WTC11 (cell line): ENCODE results near the gene STK17B. TPM values are rescaled to one million over a fixed set of nuclear protein-coding genes. Genes with fewer than 3 reads are reported as not detected.
"Not testable (repeated sequence)": the region's sequence is repeated elsewhere in the genome, so short reads cannot be mapped to it uniquely, and the experiment has no call there.

Experiments
- ATAC-seq: fragments of 200-7000 bp; cut with Tn5 transposase; 2 replicates; pipeline ENCODE4 v1.10.0; 2021; ENCODE audit warnings: mild to moderate bottlenecking, moderate library complexity
- CTCF ChIA-PET: fragments of 300-600 bp; sonication (Branson Sonifier 250); formaldehyde crosslinking; loops from one replicate; lab custom pipeline; 2021; ENCODE audit warnings: antibody characterized with exemption; lab: Charles Lee
- POLR2A ChIA-PET: fragments of 350-600 bp; sonication (Branson Sonifier 250); formaldehyde crosslinking; loops from one replicate; lab custom pipeline; 2021; ENCODE audit warnings: antibody characterized with exemption; lab: Charles Lee
- DNase-seq: peaks from one replicate; pipeline ENCODE4 v3.0.0; 2021; ENCODE audit warnings: low spot score
- H3K27ac Mint-ChIP-seq: 2 replicates; pipeline ENCODE4 v1.8.0; 2021; ENCODE audit warnings: mixed read lengths
- H3K27me3 Mint-ChIP-seq: 2 replicates; pipeline ENCODE4 v1.8.0; 2021; ENCODE audit warnings: low read depth, mild to moderate bottlenecking, moderate library complexity, mixed read lengths
- H3K36me3 Mint-ChIP-seq: 2 replicates; pipeline ENCODE4 v1.8.0; 2021; ENCODE audit warnings: mixed read lengths
- H3K4me1 Mint-ChIP-seq: 2 replicates; pipeline ENCODE4 v1.8.0; 2022; ENCODE audit warnings: mixed read lengths
- H3K4me3 Mint-ChIP-seq: 2 replicates; pipeline ENCODE4 v1.8.0; 2021; ENCODE audit warnings: mild to moderate bottlenecking, moderate library complexity, mixed read lengths
- H3K9me3 Mint-ChIP-seq: 2 replicates; pipeline ENCODE4 v1.8.0; 2021; ENCODE audit warnings: mixed read lengths
- ARID4B ChIP-seq: sonication (generic); formaldehyde crosslinking; IDR thresholded peaks from 2 replicates; pipeline ENCODE4 v1.8.0; 2023; ENCODE audit warnings: missing genetic modification reagents, mild to moderate bottlenecking, borderline replicate concordance
- E2F1 ChIP-seq: sonication (generic); formaldehyde crosslinking; IDR thresholded peaks from 2 replicates; pipeline ENCODE4 v1.8.0; 2022; ENCODE audit warnings: mild to moderate bottlenecking, missing genetic modification reagents
- FOXK1 ChIP-seq: sonication (generic); formaldehyde crosslinking; IDR thresholded peaks from 2 replicates; pipeline ENCODE4 v1.8.0; 2022; ENCODE audit warnings: mild to moderate bottlenecking, moderate library complexity, missing genetic modification reagents
- IRF2 ChIP-seq: sonication (generic); formaldehyde crosslinking; IDR thresholded peaks from 2 replicates; pipeline ENCODE4 v1.8.0; 2022; ENCODE audit warnings: low read depth, missing genetic modification reagents, borderline replicate concordance
- KAT7 ChIP-seq: sonication (generic); formaldehyde crosslinking; IDR thresholded peaks from 2 replicates; pipeline ENCODE4 v1.8.1; 2023; ENCODE audit warnings: missing genetic modification reagents, mild to moderate bottlenecking, borderline replicate concordance
- MLX ChIP-seq: sonication (generic); formaldehyde crosslinking; IDR thresholded peaks from 2 replicates; pipeline ENCODE4 v1.8.1; 2023; ENCODE audit warnings: mild to moderate bottlenecking, missing genetic modification reagents, moderate library complexity
- MYBL2 ChIP-seq: sonication (generic); formaldehyde crosslinking; IDR thresholded peaks from 2 replicates; pipeline ENCODE4 v1.8.1; 2023; ENCODE audit warnings: mild to moderate bottlenecking, moderate library complexity, missing genetic modification reagents
- NR3C1 ChIP-seq: sonication (generic); formaldehyde crosslinking; conservative IDR thresholded peaks from 2 replicates; pipeline ENCODE4 v1.8.1; 2023; ENCODE audit warnings: low read depth, mild to moderate bottlenecking, missing genetic modification reagents
- SP1 ChIP-seq: sonication (generic); formaldehyde crosslinking; conservative IDR thresholded peaks from 2 replicates; pipeline ENCODE4 v1.8.1; 2022; ENCODE audit warnings: missing genetic modification reagents
- STAT6 ChIP-seq: sonication (generic); formaldehyde crosslinking; conservative IDR thresholded peaks from 2 replicates; pipeline ENCODE4 v1.8.1; 2023; ENCODE audit warnings: mild to moderate bottlenecking, low read depth, missing genetic modification reagents, moderate library complexity
- TCF7 ChIP-seq: sonication (generic); formaldehyde crosslinking; IDR thresholded peaks from 2 replicates; pipeline ENCODE4 v1.8.0; 2022; ENCODE audit warnings: mild to moderate bottlenecking, low read depth, missing genetic modification reagents, moderate library complexity
- USF2 ChIP-seq: sonication (generic); formaldehyde crosslinking; IDR thresholded peaks from 2 replicates; pipeline ENCODE4 v1.8.1; 2023; ENCODE audit warnings: mild to moderate bottlenecking, missing genetic modification reagents, moderate library complexity
- ZNF138 ChIP-seq: sonication (generic); formaldehyde crosslinking; conservative IDR thresholded peaks from 2 replicates; pipeline ENCODE4 v1.8.1; 2022; ENCODE audit warnings: mild to moderate bottlenecking, moderate library complexity, missing genetic modification reagents
- ZNF263 ChIP-seq: sonication (generic); formaldehyde crosslinking; IDR thresholded peaks from 2 replicates; pipeline ENCODE4 v1.8.1; 2022; ENCODE audit warnings: low read depth, mild to moderate bottlenecking, moderate library complexity, missing genetic modification reagents
- total RNA-seq: library from RNA; stranded (reverse); gene quantifications from 3 replicates; pipeline ENCODE4 v1.2.3, GENCODE V29; 2021
- TF ChIP-seq, protein P1 (sequence below): sonication (generic); formaldehyde crosslinking; IDR thresholded peaks from 2 replicates; pipeline ENCODE4 v1.8.1; 2022; ENCODE audit warnings: mild to moderate bottlenecking, moderate library complexity, missing genetic modification reagents

The STK17B gene
- total RNA-seq, 1 experiment from 2014 or later = 11.8 TPM

GRCh38 chr2:196187898-196188458 is 16.6 kb upstream of the STK17B start (continued):
- TF ChIP-seq ARID4B (CRISPR knock-in tag) (no peak), ZNF138 (CRISPR knock-in tag) (no peak)

DNA sequence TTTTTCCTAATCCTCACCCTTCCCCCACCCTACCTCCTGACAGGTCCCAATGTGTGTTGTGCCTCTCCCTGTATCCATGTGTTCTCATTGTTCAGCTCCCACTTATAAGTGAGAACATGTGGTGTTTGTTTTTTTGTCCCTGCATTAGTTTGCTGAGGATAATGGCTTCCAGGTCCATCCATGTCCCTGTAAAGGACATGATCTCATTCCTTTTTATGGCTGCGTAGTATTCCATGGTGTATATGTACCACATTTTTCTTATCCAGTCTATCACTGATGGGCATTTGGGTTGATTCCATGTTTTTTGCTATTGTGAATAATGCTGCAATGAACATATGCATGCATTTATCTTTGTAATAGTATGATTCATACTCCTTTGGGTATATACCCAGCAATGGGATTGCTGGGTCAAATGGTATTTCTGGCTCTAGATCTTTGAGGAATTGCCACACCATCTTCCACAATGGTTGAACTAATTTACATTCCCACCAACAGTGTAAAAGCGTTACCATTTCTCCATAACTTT is 15.9 kb upstream of the STK17B start:
- DNase-seq, H3K4me3 Mint-ChIP-seq, H3K9me3 Mint-ChIP-seq, CTCF ChIA-PET, H3K27me3 Mint-ChIP-seq, H3K27ac Mint-ChIP-seq, POLR2A ChIA-PET, H3K36me3 Mint-ChIP-seq, ATAC-seq, H3K4me1 Mint-ChIP-seq: not testable (repeated sequence)

DNA sequence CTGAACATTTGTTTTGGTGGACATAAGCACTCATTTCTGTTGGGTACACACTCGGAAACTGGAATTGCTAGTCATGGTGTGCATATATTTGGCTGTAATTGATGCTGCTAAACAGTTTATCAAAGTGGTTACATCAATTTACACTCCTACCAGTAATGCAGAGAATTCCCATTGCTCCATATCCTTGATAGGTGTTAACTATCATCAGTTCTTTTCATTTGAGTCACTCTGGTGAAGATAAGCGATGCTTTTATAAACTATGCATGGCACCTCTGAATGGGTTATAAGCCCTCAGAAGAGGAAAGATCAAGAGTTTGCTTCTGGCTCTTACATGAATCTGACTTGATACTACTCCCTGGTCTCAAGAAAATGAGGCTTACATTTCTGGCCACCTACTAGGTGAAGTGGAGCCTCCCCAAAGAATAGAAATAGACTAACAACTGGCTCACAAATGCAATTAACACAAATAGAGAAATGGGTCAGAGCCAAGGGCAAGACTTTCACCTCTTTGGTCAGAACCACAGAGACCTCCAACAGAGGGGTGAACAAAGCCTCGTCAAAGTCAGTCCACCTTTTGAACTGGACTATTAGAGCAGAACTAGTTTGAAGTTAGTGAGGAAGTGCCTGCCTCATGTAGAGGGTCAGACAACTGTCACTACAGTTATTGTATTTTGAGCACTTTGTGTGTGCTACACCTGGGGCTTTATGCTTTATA is 15.0 kb upstream of the STK17B start:
- ChIA-PET POLR2A (no interaction called here), CTCF (no interaction called here)
- Mint-ChIP-seq H3K4me1 (peaks cover 4% of the 10 kb centered on the region; the same call in 1 of the 2 replicates), H3K4me3 (no peak overlapping the region), H3K27me3 (no peaks in the 10 kb centered on the region), H3K27ac (no peak overlapping the region), H3K36me3 (no peaks in the 10 kb centered on the region), H3K9me3 (peaks cover 8% of the 10 kb centered on the region; the same call in 1 of the 2 replicates)
- ATAC-seq = no peak
- no peak for DNase-seq
- TF ChIP-seq ZNF263 (CRISPR knock-in tag) = no peak
- no peak for TF ChIP-seq NR3C1 (CRISPR knock-in tag)
- TF ChIP-seq IRF2 (CRISPR knock-in tag) = no peak
- TF ChIP-seq KAT7 = no peak
- TF ChIP-seq USF2 (CRISPR knock-in tag) = no peak
- no peak for TF ChIP-seq FOXK1 (CRISPR knock-in tag)
- no peak for TF ChIP-seq STAT6 (CRISPR knock-in tag)
- no peak for TF ChIP-seq TCF7
- TF ChIP-seq MYBL2 = no peak
- no peak for TF ChIP-seq MLX (CRISPR knock-in tag)
- TF ChIP-seq, protein P1, sequence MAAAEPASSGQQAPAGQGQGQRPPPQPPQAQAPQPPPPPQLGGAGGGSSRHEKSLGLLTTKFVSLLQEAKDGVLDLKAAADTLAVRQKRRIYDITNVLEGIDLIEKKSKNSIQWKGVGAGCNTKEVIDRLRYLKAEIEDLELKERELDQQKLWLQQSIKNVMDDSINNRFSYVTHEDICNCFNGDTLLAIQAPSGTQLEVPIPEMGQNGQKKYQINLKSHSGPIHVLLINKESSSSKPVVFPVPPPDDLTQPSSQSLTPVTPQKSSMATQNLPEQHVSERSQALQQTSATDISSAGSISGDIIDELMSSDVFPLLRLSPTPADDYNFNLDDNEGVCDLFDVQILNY (CRISPR knock-in tag) = no peak
- no peak for TF ChIP-seq E2F1
- no peak for TF ChIP-seq SP1 (CRISPR knock-in tag)
